ENCODE results near the gene RNF144A. TPM values are rescaled to one million over a fixed set of nuclear protein-coding genes. Genes with fewer than 3 reads are reported as not detected.

Gene RNF144A
- total and polyA plus RNA-seq, 2 of the 13 experiments (the other 11 are each of a cell fraction or from before 2014, with no cell fraction given): 13.9 to 16.5 TPM

GRCh38 chr2:6982934-6983589, 65.8 kb downstream of the RNF144A start (continued):
- TF ChIP-seq ZNF34 (CRISPR knock-in tag; IDR thresholded peaks at IDR 0.05; ENCODE audit: borderline replicate concordance) (no peak), RFXANK (CRISPR knock-in tag; IDR thresholded peaks at IDR 0.05) (no peak), NFKB2 (CRISPR knock-in tag; IDR thresholded peaks at IDR 0.05; ENCODE audit: borderline replicate concordance) (no peak)

- WGBS (ENCODE audit: low lambda C conversion rate): 34% methylated on average over 3 of the region's 3 CpGs
- TF ChIP-seq DMTF1 (CRISPR knock-in tag; IDR thresholded peaks at IDR 0.05) (no peak), CEBPG (CRISPR knock-in tag; IDR thresholded peaks at IDR 0.05) (0 out of 2 replicates have a peak, but pooled peaks have one; percentile 3), RFX1 (IDR thresholded peaks at IDR 0.05) (peak; percentile 17; the same call in 1 of the 2 replicates)
- in situ Hi-C loops (cut with HindIII; ENCODE audit: extremely low pct_ligation_motif_present, low pct_unique_long_range_greater_than_20kb): no loop called here
- H3K4me1 ChIP-seq (ENCODE audit: insufficient read depth, low read length): peaks cover 19% of the 10 kb centered on the region
- no peaks in the 10 kb centered on the region for H3K79me2 ChIP-seq (ENCODE audit: insufficient read depth, low read length)
- ChIA-PET POLR2A (no interaction called here), CTCF (ENCODE audit: low intra/inter-chr PET ratio, low total read pairs) (no interaction called here)
- no peaks in the 10 kb centered on the region for H3K36me3 ChIP-seq (replicated peaks in 1 of 2; ENCODE audit: control insufficient read depth in 1 of 2, insufficient read depth in 2 of 2, low read length in 2 of 2)
- no peak overlapping the region for H3K27ac ChIP-seq (ENCODE audit: extremely low read length, insufficient read depth, low read length)
- H3K9ac ChIP-seq (ENCODE audit: insufficient read depth, low read depth, low read length): no peak overlapping the region
- DNase-seq (ENCODE audit: low spot score) (no peak), FAIRE-seq (peak; percentile 12), ATAC-seq (peak; percentile 56)
- no peak overlapping the region for H3K4me2 ChIP-seq (ENCODE audit: low read depth, low read length)
- H4K20me1 ChIP-seq (ENCODE audit: insufficient read depth, low read length): no peaks in the 10 kb centered on the region
- no TSS peak for BruUV-seq (replicated peaks)
- intact Hi-C loops (cut with micrococcal nuclease; ENCODE audit: unreplicated experiment): loop anchor here (1.0 kb wide), 1 partner anchor 65 kb away; no protein-coding TSS in a partner anchor
- H3K9me3 ChIP-seq (ENCODE audit: low read length): no peaks in the 10 kb centered on the region
- no peak overlapping the region for H2AFZ ChIP-seq (ENCODE audit: low read length)
- H3K27me3 ChIP-seq (ENCODE audit: control insufficient read depth in 1 of 2, insufficient read depth in 2 of 2, low read length in 2 of 2): no peaks in the 10 kb centered on the region
- no peak overlapping the region for H3K4me3 ChIP-seq (replicated peaks in 1 of 3; ENCODE audit: insufficient read depth in 1 of 3, low read depth in 2 of 3, low read length in 3 of 3)
Observed at GRCh38 chr2:6986301-6986911, 69.2 kb downstream of the RNF144A start.

Data from HepG2 (cell line).